ENCODE measurements around the gene PLS3.
"Not testable (repeated sequence)": the region's sequence is repeated elsewhere in the genome, so short reads cannot be mapped to it uniquely, and the experiment has no call there.

PLS3 gene

GRCh38 chrX:115602729-115603389 is 41.9 kb downstream of the PLS3 start:
- no peak for DNase-seq (ENCODE audit: low read depth in 1 of 2, low spot score in 1 of 2)

DNA sequence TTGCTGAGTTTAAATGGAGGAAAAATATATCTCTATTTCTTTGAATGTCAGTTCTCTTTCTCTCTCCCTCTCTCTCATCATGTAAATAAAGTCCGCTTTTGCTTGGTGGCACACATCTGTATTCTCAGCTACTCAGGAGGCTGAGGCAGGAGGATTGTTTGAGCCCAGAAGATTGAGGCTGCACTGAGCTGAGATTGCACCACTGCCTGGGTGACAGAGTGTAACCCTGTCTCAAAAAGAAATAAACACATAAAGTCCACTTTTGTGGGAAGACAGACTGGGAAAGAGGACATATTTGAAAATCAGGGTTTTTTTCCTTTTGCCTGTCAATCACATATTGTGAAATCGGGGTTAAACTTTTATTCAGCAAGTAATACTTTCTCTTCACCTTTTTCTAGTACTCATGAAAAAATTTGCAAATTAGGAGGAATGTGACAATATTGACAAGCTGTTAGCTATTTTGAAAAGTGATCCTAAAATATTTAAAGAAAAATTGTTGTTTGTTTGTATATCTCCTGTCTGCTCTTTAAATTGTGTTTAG is 42.6 kb downstream of the PLS3 start:
- DNase-seq (ENCODE audit: low read depth in 1 of 2, low spot score in 1 of 2) = no peak

DNA sequence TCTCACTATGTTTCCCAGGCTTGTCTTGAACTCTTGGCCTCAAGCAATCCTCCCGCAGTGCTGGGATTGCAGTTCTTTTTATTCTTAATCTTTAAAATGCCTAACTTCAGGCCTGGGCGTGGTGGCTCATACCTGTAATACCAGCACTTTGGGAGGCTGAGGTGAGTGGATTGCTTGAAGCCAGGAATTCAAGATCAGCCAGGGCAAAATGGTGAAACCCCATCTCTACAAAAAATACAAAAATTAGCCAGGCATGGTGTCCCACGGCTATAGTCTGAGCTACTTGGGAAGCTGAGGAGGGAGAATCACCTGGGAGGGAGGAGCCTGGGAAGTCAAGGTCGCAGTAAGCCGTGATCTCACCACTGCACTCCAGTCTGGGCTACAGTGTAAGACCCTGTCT is 45.9 kb downstream of the PLS3 start:
- no peak for DNase-seq (ENCODE audit: low read depth in 1 of 2, low spot score in 1 of 2)

- DNase-seq (ENCODE audit: low read depth in 1 of 2, low spot score in 1 of 2) = no peak
These were observed 48.6 kb downstream of the PLS3 start for GRCh38 chrX:115609621-115610020.

DNA sequence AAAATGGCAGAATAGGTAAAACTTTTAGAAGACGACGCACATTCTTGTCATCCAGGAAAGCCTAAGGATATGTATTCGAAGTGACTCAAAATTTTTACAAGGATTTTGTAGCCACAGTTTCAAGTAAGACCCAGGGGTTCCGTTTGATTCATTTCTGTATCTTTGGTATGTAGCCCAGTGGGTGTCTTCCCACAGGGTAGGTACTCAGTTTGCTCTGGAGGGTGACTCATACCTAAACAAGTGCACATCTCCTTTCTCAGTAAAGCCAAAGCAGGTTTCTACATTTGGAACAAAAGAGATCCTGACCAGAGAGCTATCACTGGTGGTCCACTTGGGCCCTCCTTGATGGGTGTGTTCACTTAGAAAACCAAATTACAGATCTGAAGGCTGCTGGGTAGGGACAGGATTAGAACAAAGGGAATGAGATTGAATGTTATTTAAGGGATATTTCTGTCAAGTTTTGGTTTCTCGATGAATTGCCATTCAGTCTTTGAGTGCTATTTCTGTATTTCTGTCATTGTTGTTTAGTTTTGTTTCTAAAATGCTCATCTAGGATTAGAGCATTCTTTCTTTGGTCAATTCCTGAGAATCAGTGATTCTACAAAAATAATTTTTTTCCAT is 56.1 kb downstream of the PLS3 start:
- DNase-seq (ENCODE audit: low read depth in 1 of 2, low spot score in 1 of 2) = no peak

DNA sequence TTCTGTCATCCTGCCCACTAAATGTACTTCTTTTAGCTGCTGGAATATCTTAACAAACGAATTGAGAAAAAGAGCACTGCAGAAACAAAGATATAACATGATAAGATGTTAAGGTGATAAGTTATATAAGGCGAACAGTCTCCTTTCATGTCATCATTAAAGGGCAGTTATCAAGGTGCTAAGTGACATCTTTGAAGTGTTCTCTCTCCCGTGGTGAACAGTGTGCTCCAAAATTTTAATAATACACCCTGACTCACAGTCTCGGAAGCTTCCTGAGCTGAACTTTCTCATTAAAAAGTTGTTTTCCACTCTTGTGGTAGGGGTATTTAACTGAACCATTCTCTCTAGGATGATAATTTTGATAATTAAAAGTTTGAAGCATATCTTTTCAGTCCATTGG is 61.6 kb downstream of the PLS3 start:
- DNase-seq (ENCODE audit: low read depth in 1 of 2, low spot score in 1 of 2) = no peak

GRCh38 chrX:115624916-115625315 is 63.9 kb downstream of the PLS3 start:
- no peak for DNase-seq (ENCODE audit: low read depth in 1 of 2, low spot score in 1 of 2)

GRCh38 chrX:115625572-115626301 is 64.8 kb downstream of the PLS3 start:
- no peak for DNase-seq (ENCODE audit: low read depth in 1 of 2, low spot score in 1 of 2)

DNA sequence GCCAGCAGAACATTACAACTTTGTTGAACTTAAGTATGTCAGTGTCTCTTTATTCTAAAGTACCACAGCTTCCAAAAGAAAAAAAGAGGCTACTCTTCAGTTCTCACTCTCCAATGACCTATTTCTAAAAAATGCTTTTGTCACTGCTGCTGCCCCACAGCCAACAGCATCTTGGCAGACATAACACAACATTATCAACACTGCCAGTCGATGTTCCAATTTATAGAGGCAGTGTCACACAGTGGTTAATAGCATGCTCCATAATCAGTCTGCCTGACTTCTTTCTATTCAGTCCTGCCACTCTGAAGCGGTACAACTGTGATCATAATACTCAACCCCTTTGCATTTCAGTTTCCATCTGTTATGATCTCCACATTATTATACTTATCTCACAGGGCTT is 69.2 kb downstream of the PLS3 start:
- no peak for DNase-seq (ENCODE audit: low read depth in 1 of 2, low spot score in 1 of 2)

DNA sequence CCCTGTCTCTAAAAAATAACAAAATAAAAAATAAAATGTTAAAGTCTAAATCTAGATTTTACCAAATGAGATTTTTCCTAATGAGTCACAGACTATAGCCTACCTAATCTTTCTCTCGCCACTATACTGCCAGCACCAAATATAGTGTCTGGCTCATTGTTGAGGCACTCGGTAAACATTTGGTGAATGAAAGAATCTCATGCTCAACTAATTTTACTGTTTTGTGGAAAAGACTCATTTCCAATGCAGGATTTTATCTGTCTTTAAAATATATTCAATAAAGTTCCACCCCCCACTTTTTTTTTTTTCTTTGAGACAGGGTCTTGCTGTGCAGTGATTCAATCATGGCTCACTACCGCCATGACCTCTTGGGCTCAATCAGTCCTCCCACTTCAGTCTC is 71.5 kb downstream of the PLS3 start:
- no peak for DNase-seq (ENCODE audit: low read depth in 1 of 2, low spot score in 1 of 2)

DNA sequence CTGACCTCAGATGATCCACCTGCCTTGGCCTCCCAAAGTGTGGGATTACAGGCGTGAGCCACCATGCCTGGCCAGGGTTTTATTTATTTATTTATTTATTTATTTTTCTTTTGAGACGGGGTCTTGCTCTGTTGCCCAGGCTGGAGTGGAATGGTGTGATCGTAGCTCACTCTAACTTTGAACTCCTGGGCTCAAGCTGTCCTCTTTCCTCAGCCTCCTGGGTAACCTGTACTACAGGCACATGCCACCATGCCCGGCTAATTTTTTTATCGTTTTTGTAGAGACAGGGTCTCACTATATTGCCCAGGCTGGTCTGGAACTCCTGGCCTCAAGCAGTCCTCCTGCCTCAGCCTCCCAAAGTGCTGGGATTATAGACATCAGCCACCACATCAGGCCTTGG is 72.4 kb downstream of the PLS3 start:
- DNase-seq (ENCODE audit: low read depth in 1 of 2, low spot score in 1 of 2) = not testable (repeated sequence)

- no peak for DNase-seq (ENCODE audit: low read depth in 1 of 2, low spot score in 1 of 2)
These were observed 78.4 kb downstream of the PLS3 start for GRCh38 chrX:115639334-115639880.

GRCh38 chrX:115642311-115642710 is 81.3 kb downstream of the PLS3 start:
- DNase-seq (ENCODE audit: low read depth in 1 of 2, low spot score in 1 of 2) = no peak

GRCh38 chrX:115642895-115643530 is 82.0 kb downstream of the PLS3 start:
- no peak for DNase-seq (ENCODE audit: low read depth in 1 of 2, low spot score in 1 of 2)

DNA sequence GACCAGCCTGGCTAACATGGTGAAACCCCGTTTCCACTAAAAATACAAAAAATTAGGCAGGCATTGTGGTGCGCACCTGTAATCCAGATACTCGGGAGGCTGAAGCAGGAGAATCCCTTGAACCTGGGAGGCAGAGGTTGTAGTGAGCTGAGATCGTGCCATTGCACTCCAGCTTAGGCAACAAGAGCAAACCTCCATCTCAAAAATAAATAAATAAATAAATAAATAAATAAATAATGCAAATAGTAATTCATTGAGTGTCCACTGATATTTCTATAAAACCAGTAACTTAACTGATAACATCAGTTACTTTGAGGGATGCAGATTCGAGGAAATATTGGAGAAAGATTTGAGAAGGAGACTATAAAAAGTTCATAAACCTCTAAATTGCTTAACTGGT is 83.4 kb downstream of the PLS3 start:
- DNase-seq (ENCODE audit: low read depth in 1 of 2, low spot score in 1 of 2) = not testable (repeated sequence)

DNA sequence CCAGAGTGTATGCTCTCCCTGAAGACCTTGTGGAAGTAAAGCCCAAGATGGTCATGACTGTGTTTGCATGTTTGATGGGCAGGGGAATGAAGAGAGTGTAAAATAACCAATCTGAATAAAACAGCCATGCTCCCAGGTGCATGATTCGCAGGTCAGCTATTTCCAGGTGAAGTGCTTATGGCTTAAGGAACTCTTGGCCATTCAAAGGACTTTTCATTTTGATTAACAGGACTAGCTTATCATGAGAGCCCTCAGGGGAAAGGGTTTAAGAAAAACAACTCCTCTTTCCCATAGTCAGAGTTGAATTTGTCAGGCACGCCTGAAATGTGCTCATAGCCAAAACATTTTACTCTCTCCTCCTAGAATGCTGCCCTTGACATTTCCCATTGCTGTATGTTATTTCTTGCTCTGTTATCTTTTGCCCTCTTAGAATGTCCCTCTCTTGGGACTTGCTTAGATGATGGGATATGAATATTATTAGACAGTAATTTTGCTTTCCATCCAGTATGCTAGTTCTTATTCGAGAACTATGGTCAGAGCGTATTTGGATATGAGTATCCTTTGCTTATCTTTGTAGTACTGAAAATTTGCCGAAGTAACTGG is 88.6 kb downstream of the PLS3 start:
- DNase-seq (ENCODE audit: low read depth in 1 of 2, low spot score in 1 of 2) = no peak

DNA sequence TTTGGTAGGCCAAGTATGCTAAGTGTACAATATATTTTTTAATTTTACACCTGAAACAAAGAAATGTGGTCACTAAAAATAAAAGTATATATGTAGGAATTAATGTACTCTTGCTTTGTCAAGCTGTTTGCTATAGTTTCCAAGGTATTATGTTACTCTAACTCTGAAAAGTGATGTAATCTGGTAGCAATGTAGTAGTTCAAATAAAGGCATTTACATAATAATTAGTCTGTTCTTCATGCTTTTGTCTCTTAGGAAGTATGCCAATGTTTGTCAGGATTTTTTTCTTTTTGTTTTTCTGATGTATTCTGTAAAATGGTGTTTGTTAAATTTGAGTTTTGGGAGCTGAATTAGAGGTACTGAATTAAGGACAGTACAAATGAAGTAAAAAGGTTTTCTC is 89.5 kb downstream of the PLS3 start:
- DNase-seq (ENCODE audit: low read depth in 1 of 2, low spot score in 1 of 2) = no peak

DNA sequence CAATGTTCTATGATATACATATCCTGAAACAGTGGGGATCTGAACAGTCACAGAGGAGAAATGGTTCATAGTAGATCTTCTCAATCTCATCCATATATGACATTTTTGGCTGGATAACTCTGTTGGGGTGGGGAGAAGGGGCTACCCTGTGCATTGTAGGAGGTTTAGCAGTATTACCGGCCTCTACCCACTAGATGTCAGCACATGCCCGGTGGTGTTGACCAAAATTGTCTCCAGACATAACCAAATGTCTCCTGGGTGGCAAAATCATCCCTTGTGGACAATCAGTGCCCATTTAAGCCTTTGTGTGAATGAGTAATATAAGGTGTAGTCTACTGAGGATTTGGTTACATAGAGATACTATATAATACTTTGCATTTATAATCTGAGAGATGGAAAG is 89.9 kb downstream of the PLS3 start:
- DNase-seq (ENCODE audit: low read depth in 1 of 2, low spot score in 1 of 2) = no peak

DNA sequence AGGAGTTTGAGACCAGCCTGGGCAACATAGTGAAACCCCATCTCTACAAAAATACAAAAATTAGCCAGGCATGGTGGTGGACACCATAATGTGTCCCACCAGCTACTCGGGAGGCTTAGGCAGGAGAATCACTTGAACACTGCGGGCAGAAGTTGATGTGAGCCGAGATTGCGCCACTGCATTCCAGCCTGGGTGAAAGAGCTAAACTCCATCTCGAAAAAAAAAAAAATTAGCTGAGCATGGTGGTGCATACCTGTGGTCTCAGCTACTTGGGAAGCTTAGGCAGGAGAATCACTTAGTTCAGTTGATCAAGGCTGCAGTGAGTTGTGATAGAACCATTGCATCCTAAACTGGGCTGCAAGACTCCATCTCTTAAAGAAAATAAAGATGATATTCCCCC is 91.2 kb downstream of the PLS3 start:
- DNase-seq (ENCODE audit: low read depth in 1 of 2, low spot score in 1 of 2) = no peak

DNA sequence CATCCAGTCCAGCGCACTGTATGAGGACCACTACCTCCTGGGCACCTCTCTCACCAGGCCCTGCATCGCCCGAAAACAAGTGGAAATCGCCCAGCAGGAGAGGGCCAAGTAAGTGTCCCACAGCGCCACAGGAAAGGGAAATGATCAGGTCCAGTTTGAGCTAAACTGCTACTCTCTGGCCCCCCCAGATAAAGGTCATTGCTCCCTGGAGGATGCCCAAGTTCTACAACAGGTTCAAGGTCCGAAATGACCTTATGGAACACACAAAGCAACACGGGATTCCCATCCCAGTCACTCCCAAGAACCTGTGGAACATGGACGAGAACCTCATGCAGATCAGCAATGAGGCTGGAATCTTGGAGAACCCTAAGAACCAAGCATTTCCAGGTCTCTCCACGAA is 104.1 kb downstream of the PLS3 start:
- no peak for DNase-seq (ENCODE audit: low read depth in 1 of 2, low spot score in 1 of 2)

DNA sequence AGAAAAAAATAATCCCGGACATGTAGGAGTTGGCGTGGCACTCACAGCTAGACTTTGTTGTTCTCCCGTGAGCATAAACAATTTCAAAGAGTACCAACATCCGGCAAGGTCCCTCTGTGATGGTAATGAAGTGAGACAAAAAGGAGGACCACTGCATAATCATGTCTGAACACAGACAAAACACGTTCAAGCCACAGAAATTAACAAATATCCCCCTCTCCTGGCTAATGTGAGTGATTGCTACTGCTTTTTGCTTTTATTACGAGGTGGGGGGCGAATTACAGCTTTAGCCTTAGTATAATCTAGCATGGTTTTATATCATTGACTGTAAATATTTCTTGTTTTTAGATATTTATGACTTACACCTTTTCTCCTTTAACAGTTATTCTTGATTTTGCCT is 118.5 kb downstream of the PLS3 start:
- no peak for DNase-seq (ENCODE audit: low read depth in 1 of 2, low spot score in 1 of 2)
